Measurements from ENCODE around the gene ADAMTS7.
A peak's percentile ranks its signal among the peaks of the same experiment; 100 is the strongest.
"Not testable (repeated sequence)": the region's sequence is repeated elsewhere in the genome, so short reads cannot be mapped to it uniquely, and the experiment has no call there.

ADAMTS7 gene

DNA sequence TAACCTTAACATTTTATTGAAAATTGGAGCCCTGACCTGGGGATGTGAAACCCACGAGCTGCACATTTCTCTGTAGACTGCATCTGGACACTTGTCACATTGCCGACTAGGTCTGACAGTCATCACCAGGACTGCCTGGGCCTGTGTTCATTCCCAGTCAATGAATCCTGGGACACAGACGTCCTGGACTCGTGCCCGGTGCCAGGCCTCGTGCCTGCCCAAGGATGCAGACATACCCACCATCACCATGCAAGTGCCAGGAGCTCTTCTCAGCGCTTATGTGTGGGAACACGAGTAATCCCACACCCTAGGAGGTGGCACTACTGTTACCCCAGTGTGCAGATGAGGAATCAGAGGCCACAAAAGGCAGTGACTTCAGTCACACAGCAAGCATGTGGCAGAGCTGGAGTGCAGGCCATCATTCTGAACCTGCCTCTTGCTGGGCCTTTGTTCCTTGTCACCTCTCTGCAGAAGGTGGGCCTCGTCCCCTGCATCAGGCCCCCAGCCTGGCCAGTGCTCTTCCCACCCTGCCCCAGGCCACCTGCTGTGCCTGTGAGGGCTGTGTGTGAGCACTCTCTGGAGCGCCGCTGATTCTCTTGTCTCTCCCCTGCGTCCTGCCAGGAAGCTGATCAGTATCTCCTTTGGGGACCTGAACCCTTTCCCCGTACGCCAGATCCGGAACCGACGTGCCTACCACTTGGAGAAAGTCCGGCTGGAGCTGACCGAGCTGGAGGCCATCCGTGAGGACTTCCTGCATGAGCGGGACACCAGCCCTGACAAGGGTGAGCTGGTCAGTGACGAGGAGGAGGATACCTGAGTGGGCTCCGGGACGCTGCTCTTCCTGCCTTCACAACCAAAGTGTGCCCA, 58.5 kb downstream of the ADAMTS7 start:
- TF ChIP-seq, protein P1, sequence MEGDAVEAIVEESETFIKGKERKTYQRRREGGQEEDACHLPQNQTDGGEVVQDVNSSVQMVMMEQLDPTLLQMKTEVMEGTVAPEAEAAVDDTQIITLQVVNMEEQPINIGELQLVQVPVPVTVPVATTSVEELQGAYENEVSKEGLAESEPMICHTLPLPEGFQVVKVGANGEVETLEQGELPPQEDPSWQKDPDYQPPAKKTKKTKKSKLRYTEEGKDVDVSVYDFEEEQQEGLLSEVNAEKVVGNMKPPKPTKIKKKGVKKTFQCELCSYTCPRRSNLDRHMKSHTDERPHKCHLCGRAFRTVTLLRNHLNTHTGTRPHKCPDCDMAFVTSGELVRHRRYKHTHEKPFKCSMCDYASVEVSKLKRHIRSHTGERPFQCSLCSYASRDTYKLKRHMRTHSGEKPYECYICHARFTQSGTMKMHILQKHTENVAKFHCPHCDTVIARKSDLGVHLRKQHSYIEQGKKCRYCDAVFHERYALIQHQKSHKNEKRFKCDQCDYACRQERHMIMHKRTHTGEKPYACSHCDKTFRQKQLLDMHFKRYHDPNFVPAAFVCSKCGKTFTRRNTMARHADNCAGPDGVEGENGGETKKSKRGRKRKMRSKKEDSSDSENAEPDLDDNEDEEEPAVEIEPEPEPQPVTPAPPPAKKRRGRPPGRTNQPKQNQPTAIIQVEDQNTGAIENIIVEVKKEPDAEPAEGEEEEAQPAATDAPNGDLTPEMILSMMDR (IDR thresholded peaks at IDR 0.05; ENCODE audit: unreplicated experiment in 3 of 3), result no peak
- no peak overlapping the region for H3K27ac Mint-ChIP-seq
- no peak overlapping the region for H3K4me3 Mint-ChIP-seq
- no peaks in the 10 kb centered on the region for H3K9me3 Mint-ChIP-seq
- peaks cover 39% of the 10 kb centered on the region for H3K4me1 Mint-ChIP-seq
- H3K27me3 Mint-ChIP-seq (ENCODE audit: low read depth), result peaks cover 3% of the 10 kb centered on the region
- no peaks in the 10 kb centered on the region for H3K36me3 Mint-ChIP-seq (ENCODE audit: low read depth)

DNA sequence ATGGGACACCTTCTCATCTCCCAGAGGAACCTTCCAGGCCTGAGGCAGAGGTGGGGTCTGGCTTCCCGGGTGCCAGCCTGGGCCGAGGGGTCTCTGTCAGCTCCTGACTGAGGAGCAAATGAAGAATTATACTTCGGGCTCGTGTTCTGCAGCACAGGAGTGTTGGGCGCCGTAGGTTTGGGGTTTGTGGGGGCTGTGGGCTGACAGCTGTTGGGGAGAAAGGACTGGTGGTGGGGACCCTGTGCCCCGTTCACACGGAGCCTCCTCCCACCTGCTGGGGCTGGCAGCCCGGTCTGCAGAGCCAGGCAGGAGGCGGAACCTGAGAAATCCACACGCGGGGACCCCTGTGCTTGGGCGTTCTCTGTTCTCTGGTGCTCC, 59.7 kb downstream of the ADAMTS7 start:
- H3K9me3 Mint-ChIP-seq, result no peaks in the 10 kb centered on the region
- H3K27ac Mint-ChIP-seq, result no peak overlapping the region
- TF ChIP-seq, protein P1 (IDR thresholded peaks at IDR 0.05; ENCODE audit: unreplicated experiment in 3 of 3), result no peak
- peaks cover 30% of the 10 kb centered on the region for H3K4me1 Mint-ChIP-seq
- no peak overlapping the region for H3K4me3 Mint-ChIP-seq
- peaks cover 3% of the 10 kb centered on the region for H3K27me3 Mint-ChIP-seq (ENCODE audit: low read depth)
- H3K36me3 Mint-ChIP-seq (ENCODE audit: low read depth), result no peaks in the 10 kb centered on the region

DNA sequence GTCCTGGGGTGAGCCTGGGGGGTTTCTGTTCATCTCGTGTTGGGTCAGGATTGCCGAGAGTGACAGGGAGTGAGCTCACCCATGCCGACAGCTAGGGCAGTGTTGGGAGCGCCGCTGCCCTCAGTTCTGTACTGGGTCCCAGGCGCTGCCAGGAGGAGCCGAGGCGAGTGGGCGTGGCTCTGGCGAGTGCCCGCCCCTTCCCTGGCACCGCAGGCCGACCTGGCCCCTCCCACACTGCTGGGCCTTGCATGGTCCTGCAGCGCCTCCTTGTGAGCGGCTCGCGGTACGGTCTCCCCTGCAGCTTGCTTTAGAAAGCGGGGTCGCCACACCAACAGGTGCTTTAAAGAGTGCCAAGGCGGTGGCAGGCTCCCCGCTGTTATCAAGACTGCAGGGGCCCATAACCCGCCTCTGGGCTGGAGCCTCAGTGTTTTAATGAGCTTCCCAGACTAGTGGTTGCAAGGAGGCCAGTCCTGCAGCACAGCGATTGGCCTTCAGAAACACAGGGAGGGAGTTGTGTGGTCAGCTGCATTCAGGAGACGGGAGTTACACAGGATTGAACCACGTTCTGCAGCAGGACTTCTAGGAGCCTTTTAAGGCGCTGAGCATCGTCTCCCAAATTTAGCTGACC, 60.2 kb downstream of the ADAMTS7 start:
- H3K4me3 Mint-ChIP-seq, result peak overlapping the region in 2 of 3 experiments; percentile 8 to 9
- peaks cover 27% of the 10 kb centered on the region for H3K4me1 Mint-ChIP-seq
- H3K9me3 Mint-ChIP-seq; H3K36me3 Mint-ChIP-seq (ENCODE audit: low read depth); H3K27me3 Mint-ChIP-seq (ENCODE audit: low read depth): not testable (repeated sequence)
- peak overlapping the region in 1 of 3 experiments; percentile 4 for H3K27ac Mint-ChIP-seq
- TF ChIP-seq, protein P1 (IDR thresholded peaks at IDR 0.05; ENCODE audit: unreplicated experiment in 3 of 3), result peak; percentile 74 to 81 (median 78)

DNA sequence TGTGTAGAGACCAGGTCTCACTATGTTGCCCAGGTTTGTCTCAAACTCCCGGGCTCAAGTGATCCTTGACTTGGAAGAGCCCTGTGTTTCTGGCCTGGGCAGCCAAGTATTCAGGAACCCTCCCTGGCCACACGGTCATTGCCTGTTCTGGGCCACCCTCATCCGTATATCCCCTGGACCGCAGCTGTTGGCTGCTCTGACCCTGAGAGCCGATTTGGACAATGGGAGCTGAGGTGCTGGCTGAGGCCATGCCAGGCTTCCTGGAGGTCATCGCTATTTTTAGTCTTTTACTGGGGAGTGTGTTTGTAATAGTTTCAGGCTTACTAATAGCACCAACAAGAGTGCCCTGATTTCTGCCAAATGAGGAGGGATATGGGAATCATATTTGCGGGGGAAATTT, 60.7 kb downstream of the ADAMTS7 start:
- H3K36me3 Mint-ChIP-seq (ENCODE audit: low read depth), result no peaks in the 10 kb centered on the region
- H3K27ac Mint-ChIP-seq, result peak overlapping the region in 1 of 3 experiments; percentile 4
- TF ChIP-seq, protein P1 (IDR thresholded peaks at IDR 0.05; ENCODE audit: unreplicated experiment in 3 of 3), result no peak
- H3K9me3 Mint-ChIP-seq, result no peaks in the 10 kb centered on the region
- peaks cover 23% of the 10 kb centered on the region for H3K4me1 Mint-ChIP-seq
- H3K27me3 Mint-ChIP-seq (ENCODE audit: low read depth), result peaks cover 3% of the 10 kb centered on the region
- peak overlapping the region in 2 of 3 experiments; percentile 8 to 9 for H3K4me3 Mint-ChIP-seq

DNA sequence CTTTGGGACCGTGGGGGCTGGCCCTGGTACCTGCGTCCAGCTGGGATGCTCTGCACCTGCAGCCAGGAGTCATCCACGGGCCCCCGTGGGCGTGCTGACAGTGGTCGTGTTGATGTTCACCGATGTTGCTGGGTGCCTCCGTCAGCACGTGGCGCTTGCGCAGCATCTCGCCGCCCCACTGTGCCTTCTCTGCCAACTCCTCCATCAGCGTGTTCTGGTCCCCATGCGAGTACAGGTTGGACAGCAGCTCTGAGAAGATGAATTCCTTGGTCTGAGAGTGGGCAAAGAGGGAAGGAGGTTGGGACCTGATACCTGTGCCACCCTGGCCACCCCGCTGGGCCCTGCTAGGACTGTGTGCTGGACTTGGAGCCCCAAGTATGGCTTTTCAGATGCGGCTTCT, 61.4 kb downstream of the ADAMTS7 start:
- H3K4me1 Mint-ChIP-seq, result peaks cover 22% of the 10 kb centered on the region

DNA sequence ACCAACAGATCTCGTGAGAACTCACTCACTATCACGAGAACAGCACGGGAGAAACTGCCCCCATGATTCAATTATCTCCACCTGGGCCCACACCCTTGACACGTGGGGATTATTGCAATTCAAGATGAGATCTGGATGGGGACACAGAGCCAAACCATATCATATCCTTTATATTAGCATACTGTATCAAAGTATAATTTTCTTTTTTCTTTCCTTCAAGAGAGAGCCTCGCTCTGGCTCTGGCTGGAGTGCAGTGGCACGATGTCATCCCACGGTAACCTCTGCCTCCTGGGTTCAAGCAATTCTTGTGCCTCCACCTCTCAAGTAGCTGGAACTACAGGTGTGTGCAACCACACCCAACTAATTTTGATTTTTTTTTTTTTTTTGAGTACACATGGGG, 63.4 kb downstream of the ADAMTS7 start:
- H3K4me1 Mint-ChIP-seq; H3K36me3 Mint-ChIP-seq (ENCODE audit: low read depth); H3K27ac Mint-ChIP-seq; H3K4me3 Mint-ChIP-seq; H3K27me3 Mint-ChIP-seq (ENCODE audit: low read depth); H3K9me3 Mint-ChIP-seq: not testable (repeated sequence)

More for the DNA sequence above, 61.4 kb downstream of the ADAMTS7 start:
- Mint-ChIP-seq H3K4me3 (no peak overlapping the region), H3K36me3 (ENCODE audit: low read depth) (no peaks in the 10 kb centered on the region), H3K9me3 (no peaks in the 10 kb centered on the region), H3K27me3 (ENCODE audit: low read depth) (peaks cover 3% of the 10 kb centered on the region), H3K27ac (no peak overlapping the region)
- TF ChIP-seq, protein P1 (IDR thresholded peaks at IDR 0.05; ENCODE audit: unreplicated experiment in 3 of 3), result no peak

DNA sequence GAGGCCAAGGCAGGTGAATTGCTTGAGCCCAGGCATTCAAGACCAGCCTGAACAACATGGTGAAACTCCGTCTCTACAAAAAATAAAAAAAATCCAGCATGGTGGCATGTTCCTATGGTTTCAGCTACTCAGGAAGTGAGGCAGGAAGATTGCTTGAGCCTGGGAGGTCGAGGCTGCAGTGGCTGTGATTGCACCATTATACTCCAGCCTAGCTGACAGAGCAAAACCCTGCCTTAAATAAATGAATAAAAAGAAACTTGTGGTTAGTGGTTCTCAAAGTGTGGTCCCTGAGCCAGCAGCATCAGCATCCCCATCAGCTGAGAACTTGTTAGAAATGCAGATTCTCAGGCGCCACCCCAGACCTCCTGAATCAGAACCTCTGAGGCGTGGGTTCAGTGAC, 69.6 kb downstream of the ADAMTS7 start:
- H3K4me3 Mint-ChIP-seq; H3K27me3 Mint-ChIP-seq (ENCODE audit: low read depth); H3K27ac Mint-ChIP-seq; H3K36me3 Mint-ChIP-seq (ENCODE audit: low read depth); H3K9me3 Mint-ChIP-seq; H3K4me1 Mint-ChIP-seq: not testable (repeated sequence)
